ENCODE results near the gene RAB19.

The RAB19 gene

GRCh38 chr7:140384894-140385545, 18.8 kb upstream of the RAB19 start:
- DNase-seq, result no peak
- Histone ChIP-seq H3K4me1 (ENCODE audit: low read length) (no peaks in the 10 kb centered on the region), H3K79me2 (ENCODE audit: low read length) (no peaks in the 10 kb centered on the region), H3K9ac (ENCODE audit: low read length) (no peak overlapping the region), H3K27ac (ENCODE audit: low read length) (no peak overlapping the region), H3K36me3 (replicated peaks; ENCODE audit: insufficient read depth, low read length) (no peaks in the 10 kb centered on the region; the same call in 1 of the 2 replicates), H2AFZ (ENCODE audit: low read length) (no peak overlapping the region), H3F3A (ENCODE audit: insufficient read depth, low read length) (no peaks in the 10 kb centered on the region), H3K27me3 (replicated peaks; ENCODE audit: insufficient read depth, low read length) (peaks cover 8% of the 10 kb centered on the region; the same call in 1 of the 2 replicates), H4K20me1 (ENCODE audit: insufficient read depth, low read length) (peaks cover 5% of the 10 kb centered on the region; the same call in 1 of the 2 replicates), H3K9me3 (replicated peaks; ENCODE audit: insufficient read depth, low read length) (no peaks in the 10 kb centered on the region), H3K4me2 (ENCODE audit: low read depth, low read length) (no peak overlapping the region), H3K9me2 (replicated peaks; ENCODE audit: insufficient read depth, low read length) (no peaks in the 10 kb centered on the region), H3K4me3 (ENCODE audit: low read length) (no peak overlapping the region)
- no peak for TF ChIP-seq CTCF (IDR thresholded peaks at IDR 0.05; ENCODE audit: low read length)
- TF ChIP-seq EZH2phosphoT487 (IDR thresholded peaks at IDR 0.05; ENCODE audit: low read length), result no peak
- no peak for TF ChIP-seq EZH2 (optimal IDR thresholded peaks at IDR 0.05; ENCODE audit: low read depth, low read length)

DNA sequence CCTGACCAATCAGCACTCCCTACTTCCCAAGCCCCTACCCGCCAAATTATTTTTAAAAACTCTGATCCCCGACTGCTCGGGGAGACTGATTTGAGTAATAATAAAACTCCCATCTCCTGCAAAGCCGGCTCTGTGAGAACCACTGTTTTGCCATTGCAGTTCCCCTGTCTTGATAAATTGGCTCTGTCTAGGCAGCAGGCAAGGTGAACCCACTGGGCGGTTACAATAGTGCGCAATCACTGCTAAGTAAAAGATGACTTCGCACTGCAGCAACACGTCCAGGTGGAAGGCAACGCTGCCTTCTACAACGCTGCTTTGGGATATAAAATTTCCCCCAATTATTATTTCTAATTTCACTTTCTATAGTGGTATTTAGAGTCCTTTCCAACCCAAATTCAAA, 14.4 kb upstream of the RAB19 start:
- no peak overlapping the region for H2AFZ ChIP-seq (ENCODE audit: low read length)
- peaks cover 8% of the 10 kb centered on the region for H3K4me1 ChIP-seq (ENCODE audit: low read length)
- H3K79me2 ChIP-seq (ENCODE audit: low read length), result no peaks in the 10 kb centered on the region
- no peak overlapping the region for H3K9ac ChIP-seq (ENCODE audit: low read length)
- no peak overlapping the region for H3K27ac ChIP-seq (ENCODE audit: low read length)
- no peaks in the 10 kb centered on the region for H3F3A ChIP-seq (ENCODE audit: insufficient read depth, low read length)
- H3K9me3 ChIP-seq (replicated peaks; ENCODE audit: insufficient read depth, low read length), result no peaks in the 10 kb centered on the region
- H3K36me3 ChIP-seq (replicated peaks; ENCODE audit: insufficient read depth, low read length), result no peaks in the 10 kb centered on the region
- H3K4me2 ChIP-seq (ENCODE audit: low read depth, low read length), result no peak overlapping the region
- no peak for DNase-seq
- H3K4me3 ChIP-seq (ENCODE audit: low read length), result no peak overlapping the region
- TF ChIP-seq CTCF (IDR thresholded peaks at IDR 0.05; ENCODE audit: low read length), result no peak
- TF ChIP-seq EZH2phosphoT487 (IDR thresholded peaks at IDR 0.05; ENCODE audit: low read length), result no peak
- TF ChIP-seq EZH2 (optimal IDR thresholded peaks at IDR 0.05; ENCODE audit: low read depth, low read length), result no peak
- peaks cover 36% of the 10 kb centered on the region for H3K27me3 ChIP-seq (replicated peaks; ENCODE audit: insufficient read depth, low read length)
- H3K9me2 ChIP-seq (replicated peaks; ENCODE audit: insufficient read depth, low read length), result no peaks in the 10 kb centered on the region
- H4K20me1 ChIP-seq (ENCODE audit: insufficient read depth, low read length), result peaks cover 28% of the 10 kb centered on the region

- H3K4me3 ChIP-seq (ENCODE audit: low read length), result no peak overlapping the region
- no peak for DNase-seq
- TF ChIP-seq CTCF (IDR thresholded peaks at IDR 0.05; ENCODE audit: low read length), result no peak
- TF ChIP-seq EZH2 (optimal IDR thresholded peaks at IDR 0.05; ENCODE audit: low read depth, low read length), result no peak
- no peak for TF ChIP-seq EZH2phosphoT487 (IDR thresholded peaks at IDR 0.05; ENCODE audit: low read length)
- no peaks in the 10 kb centered on the region for H3K9me3 ChIP-seq (replicated peaks; ENCODE audit: insufficient read depth, low read length)
- no peaks in the 10 kb centered on the region for H3F3A ChIP-seq (ENCODE audit: insufficient read depth, low read length)
- H3K36me3 ChIP-seq (replicated peaks; ENCODE audit: insufficient read depth, low read length), result no peaks in the 10 kb centered on the region
- peaks cover 28% of the 10 kb centered on the region for H4K20me1 ChIP-seq (ENCODE audit: insufficient read depth, low read length)
- H3K9me2 ChIP-seq (replicated peaks; ENCODE audit: insufficient read depth, low read length), result no peaks in the 10 kb centered on the region
- H3K4me1 ChIP-seq (ENCODE audit: low read length), result peaks cover 8% of the 10 kb centered on the region
- no peak overlapping the region for H3K27ac ChIP-seq (ENCODE audit: low read length)
- peaks cover 36% of the 10 kb centered on the region for H3K27me3 ChIP-seq (replicated peaks; ENCODE audit: insufficient read depth, low read length)
- H3K9ac ChIP-seq (ENCODE audit: low read length), result no peak overlapping the region
- H3K4me2 ChIP-seq (ENCODE audit: low read depth, low read length), result no peak overlapping the region
- H2AFZ ChIP-seq (ENCODE audit: low read length), result no peak overlapping the region
- no peaks in the 10 kb centered on the region for H3K79me2 ChIP-seq (ENCODE audit: low read length)
Measured at GRCh38 chr7:140390034-140390433, 13.8 kb upstream of the RAB19 start.

Data from MM.1S (cell line).